Prostate gland (tissue), 2 donors: ENCODE results near the gene SDHC. TPM values are rescaled to one million over a fixed set of nuclear protein-coding genes. Genes with fewer than 3 reads are reported as not detected.
A peak's percentile ranks its signal among the peaks of the same experiment; 100 is the strongest.
"Not testable (repeated sequence)": the region's sequence is repeated elsewhere in the genome, so short reads cannot be mapped to it uniquely, and the experiment has no call there.

ENCODE experiments used
- DNase-seq: peaks from one replicate; pipeline ENCODE4 v3.0.0-alpha.2; 2019; ENCODE audit warnings: low spot score
- H3K27ac ChIP-seq, 2 donors: fragments of 200-600 bp; sonication (generic); 2 replicates each; pipeline ENCODE4 v1.5.1; 2017 to 2019
- H3K27me3 ChIP-seq: fragments of 200-600 bp; sonication (generic); replicated peaks from 2 replicates; pipeline ENCODE4 v1.5.1; 2019; ENCODE audit not compliant: insufficient read depth
- H3K36me3 ChIP-seq, 2 donors: fragments of 200-600 bp; sonication (generic); 1 replicate in 1 of 2; 2 replicates in 1 of 2; pipeline versions ENCODE4 v1.5.1 to v1.8.1; 2017 to 2019
- H3K4me1 ChIP-seq: fragments of 200-600 bp; sonication (generic); replicated peaks from 2 replicates; pipeline ENCODE4 v1.5.1; 2019
- H3K4me3 ChIP-seq, 2 donors: fragments of 200-600 bp; sonication (generic); 2 replicates each; pipeline ENCODE4 v1.5.1; 2017 to 2019
- H3K9me3 ChIP-seq: fragments of 200-600 bp; sonication (generic); 2 replicates; pipeline ENCODE4 v1.5.1; 2017
- POLR2A ChIP-seq: fragments of 450-650 bp; IDR thresholded peaks from one replicate; pipeline ENCODE4 v1.6.1; 2016; ENCODE audit warnings: antibody characterized with exemption, mild to moderate bottlenecking
- POLR2AphosphoS5 ChIP-seq: sonication (generic); formaldehyde crosslinking; IDR thresholded peaks from one replicate; pipeline ENCODE4 v1.6.1; 2017; ENCODE audit warnings: antibody characterized with exemption
- WGBS: methylation state at CpG from one replicate; pipeline ENCODE4 v1.1.5; 2018; 5-methylcytosine and 5-hydroxymethylcytosine counted together
- intact Hi-C: fragments of 100-400 bp; cut with DNase I; formaldehyde crosslinking; loops from one replicate; pipeline ENCODE4 v1.14.2; 2022
- total RNA-seq, 2 donors: library from RNA; depleted of rRNA; stranded (reverse); fragments of >200 nt; gene quantifications; one replicate each; pipeline ENCODE4 v1.1.0, GENCODE V29; 2016
- TF ChIP-seq, protein P1 (sequence below), 4 experiments: fragments of 200-600 bp in 2 of 4; fragments of 450-650 bp in 2 of 4; sonication (generic) in 2 of 4; IDR thresholded peaks; 1 replicate in 3 of 4; 2 replicates in 1 of 4; pipeline ENCODE4 v1.5.1; 2016 to 2019; ENCODE audit warnings: antibody characterized with exemption in 4 of 4, mild to moderate bottlenecking in 2 of 4, moderate library complexity in 2 of 4

Gene SDHC
- total RNA-seq, 2 donors from 2014 or later = 59.0 to 107 TPM

DNA sequence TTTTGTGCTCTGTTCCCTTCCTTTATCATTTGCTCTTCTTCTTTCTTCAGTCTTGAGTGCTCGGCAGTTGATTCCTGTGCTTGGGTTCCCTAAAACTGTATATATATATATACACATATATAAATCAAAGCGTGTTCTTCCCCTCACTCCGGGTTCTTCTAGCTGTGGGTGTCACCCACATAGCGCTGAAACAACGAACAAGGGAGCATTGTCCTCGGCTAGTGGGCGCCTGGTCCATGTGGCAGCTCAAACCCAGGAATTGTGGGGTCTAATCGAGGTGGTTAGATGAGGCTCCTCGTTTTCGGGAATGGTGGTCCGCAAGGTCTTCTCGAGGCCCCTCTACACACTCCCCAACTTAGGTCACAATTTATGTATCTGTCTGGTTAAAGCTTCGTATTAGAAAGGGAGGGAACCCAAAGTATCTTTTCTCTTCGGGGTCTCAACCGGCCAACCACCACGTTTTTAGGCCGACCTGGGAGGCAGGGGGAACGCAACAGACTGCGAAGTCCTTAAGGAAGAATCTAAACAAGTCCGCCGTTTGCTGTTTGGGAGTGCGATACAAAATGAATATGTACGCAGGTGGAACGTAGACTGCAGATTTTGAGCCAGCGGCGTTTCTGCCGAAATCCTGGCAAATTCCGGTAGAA is 504 bp upstream of the SDHC start:
- 35% methylated on average over 28 of the region's 28 CpGs for WGBS

GRCh38 chr1:161315841-161316674 is 1.9 kb downstream of the SDHC start:
- H3K4me1 ChIP-seq, H3K4me3 ChIP-seq, H3K27ac ChIP-seq, H3K9me3 ChIP-seq, H3K27me3 ChIP-seq, H3K36me3 ChIP-seq, DNase-seq: not testable (repeated sequence)
- WGBS = 79% methylated on average over 17 of the region's 17 CpGs
- intact Hi-C loops = loop anchor here (10.0 kb wide), 1 partner anchor 69 kb away; no protein-coding TSS in a partner anchor

More for the DNA sequence above, 504 bp upstream of the SDHC start:
- intact Hi-C loops = loop anchor here (5.0 to 10.0 kb wide), 2 partner anchors 71 to 111 kb away; partner anchors contain the start of gene NDUFS2
- no peak for DNase-seq
- TF ChIP-seq, protein P1, sequence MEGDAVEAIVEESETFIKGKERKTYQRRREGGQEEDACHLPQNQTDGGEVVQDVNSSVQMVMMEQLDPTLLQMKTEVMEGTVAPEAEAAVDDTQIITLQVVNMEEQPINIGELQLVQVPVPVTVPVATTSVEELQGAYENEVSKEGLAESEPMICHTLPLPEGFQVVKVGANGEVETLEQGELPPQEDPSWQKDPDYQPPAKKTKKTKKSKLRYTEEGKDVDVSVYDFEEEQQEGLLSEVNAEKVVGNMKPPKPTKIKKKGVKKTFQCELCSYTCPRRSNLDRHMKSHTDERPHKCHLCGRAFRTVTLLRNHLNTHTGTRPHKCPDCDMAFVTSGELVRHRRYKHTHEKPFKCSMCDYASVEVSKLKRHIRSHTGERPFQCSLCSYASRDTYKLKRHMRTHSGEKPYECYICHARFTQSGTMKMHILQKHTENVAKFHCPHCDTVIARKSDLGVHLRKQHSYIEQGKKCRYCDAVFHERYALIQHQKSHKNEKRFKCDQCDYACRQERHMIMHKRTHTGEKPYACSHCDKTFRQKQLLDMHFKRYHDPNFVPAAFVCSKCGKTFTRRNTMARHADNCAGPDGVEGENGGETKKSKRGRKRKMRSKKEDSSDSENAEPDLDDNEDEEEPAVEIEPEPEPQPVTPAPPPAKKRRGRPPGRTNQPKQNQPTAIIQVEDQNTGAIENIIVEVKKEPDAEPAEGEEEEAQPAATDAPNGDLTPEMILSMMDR (IDR thresholded peaks at IDR 0.05) = no peak
- TF ChIP-seq POLR2A (no peak), POLR2AphosphoS5 (no peak)
- Histone ChIP-seq H3K27ac (peak overlapping the region; percentile 86 to 88), H3K27me3 (no peaks in the 10 kb centered on the region), H3K4me3 (peak overlapping the region; percentile 66 to 74), H3K4me1 (no peaks in the 10 kb centered on the region), H3K36me3 (no peaks in the 10 kb centered on the region), H3K9me3 (no peaks in the 10 kb centered on the region)

- no peaks in the 10 kb centered on the region for H3K36me3 ChIP-seq
- no peak for DNase-seq
- intact Hi-C loops = no loop called here
- WGBS = 86% methylated on average over 4 of the region's 4 CpGs
- H3K4me1 ChIP-seq = no peaks in the 10 kb centered on the region
- TF ChIP-seq, protein P1 (IDR thresholded peaks at IDR 0.05) = no peak
- no peak for TF ChIP-seq POLR2AphosphoS5
- TF ChIP-seq POLR2A = no peak
- H3K9me3 ChIP-seq = no peaks in the 10 kb centered on the region
- no peak overlapping the region for H3K4me3 ChIP-seq
- H3K27me3 ChIP-seq = no peaks in the 10 kb centered on the region
- no peak overlapping the region for H3K27ac ChIP-seq
These were observed 9.8 kb downstream of the SDHC start for GRCh38 chr1:161324020-161324419.

GRCh38 chr1:161330346-161330745 is 16.2 kb downstream of the SDHC start:
- no peak overlapping the region for H3K4me3 ChIP-seq

DNA sequence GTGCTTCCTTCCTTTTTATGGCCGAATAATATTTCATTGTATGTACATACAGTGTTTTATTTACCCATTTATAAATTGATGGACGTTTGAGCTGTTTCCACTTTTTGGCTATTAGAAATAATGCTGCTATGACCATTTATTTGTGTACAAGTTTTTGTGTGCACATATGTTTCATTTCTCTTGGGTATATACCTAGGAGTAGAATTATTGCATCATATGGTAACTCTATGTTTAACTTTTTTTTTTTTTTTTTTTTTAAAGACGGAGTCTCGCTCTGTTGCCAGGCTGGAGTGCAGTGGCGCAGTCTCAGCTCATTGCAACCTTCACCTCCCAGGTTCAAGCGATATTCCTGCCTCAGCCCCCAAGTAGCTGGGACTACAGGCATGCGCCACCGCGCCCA is 19.0 kb downstream of the SDHC start:
- 92% methylated on average over 9 of the region's 9 CpGs for WGBS
- intact Hi-C loops = no loop called here

More at GRCh38 chr1:161330346-161330745, 16.2 kb downstream of the SDHC start:
- H3K4me1 ChIP-seq = no peaks in the 10 kb centered on the region
- no peak overlapping the region for H3K27ac ChIP-seq
- H3K36me3 ChIP-seq = peaks cover 5% of the 10 kb centered on the region in 2 donors
- no peaks in the 10 kb centered on the region for H3K27me3 ChIP-seq
- intact Hi-C loops = no loop called here
- 76% methylated on average over 4 of the region's 4 CpGs for WGBS
- no peak for DNase-seq
- H3K9me3 ChIP-seq = no peaks in the 10 kb centered on the region
- no peak for TF ChIP-seq POLR2A
- TF ChIP-seq, protein P1 (IDR thresholded peaks at IDR 0.05) = no peak
- no peak for TF ChIP-seq POLR2AphosphoS5

More for the DNA sequence above, 19.0 kb downstream of the SDHC start:
- Histone ChIP-seq H3K4me1 (no peaks in the 10 kb centered on the region), H3K9me3 (no peaks in the 10 kb centered on the region), H3K27ac (no peak overlapping the region), H3K36me3 (peaks cover 5% of the 10 kb centered on the region in 2 donors), H3K27me3 (no peaks in the 10 kb centered on the region), H3K4me3 (no peak overlapping the region)
- TF ChIP-seq POLR2AphosphoS5 = no peak
- no peak for TF ChIP-seq POLR2A
- DNase-seq = no peak
